Liver (tissue), 9 donors: Measurements from ENCODE around the gene FLOT1. TPM values are rescaled to one million over a fixed set of nuclear protein-coding genes. Genes with fewer than 3 reads are reported as not detected.

Source experiments
- DNase-seq: peaks from one replicate; pipeline ENCODE4 v3.0.0-alpha.2; 2017; ENCODE audit warnings: low spot score
- H3K27ac ChIP-seq, 2 donors: one replicate each; pipeline ENCODE4 v1.7.0; 2013; ENCODE audit warnings: inconsistent platforms in 2 of 2, low read length in 2 of 2, control low read depth in 1 of 2, low read depth in 1 of 2, mild to moderate bottlenecking in 1 of 2
- H3K27me3 ChIP-seq, 4 donors: one replicate each; pipeline versions ENCODE4 v1.6.1 to v1.7.0; 2013; ENCODE audit warnings: low read length in 3 of 4, inconsistent platforms in 1 of 4, mild to moderate bottlenecking in 1 of 4, moderate library complexity in 1 of 4; ENCODE audit not compliant: control insufficient read depth in 4 of 4, insufficient read depth in 4 of 4
- H3K36me3 ChIP-seq, 4 donors: one replicate each; pipeline versions ENCODE4 v1.6.1 to v1.7.0; 2013; ENCODE audit warnings: low read length in 3 of 4, mild to moderate bottlenecking in 3 of 4, low read depth in 1 of 4, moderate library complexity in 1 of 4; ENCODE audit not compliant: control insufficient read depth in 4 of 4, insufficient read depth in 3 of 4
- H3K4me1 ChIP-seq, 4 donors: one replicate each; pipeline versions ENCODE4 v1.6.1 to v1.7.0; 2013; ENCODE audit warnings: low read length in 3 of 4, mild to moderate bottlenecking in 3 of 4, moderate library complexity in 1 of 4; ENCODE audit not compliant: control insufficient read depth in 4 of 4, insufficient read depth in 4 of 4
- H3K4me3 ChIP-seq, 3 donors: one replicate each; pipeline versions ENCODE4 v1.6.1 to v1.7.0; 2013; ENCODE audit warnings: low read length in 3 of 3, control low read depth in 1 of 3, low read depth in 1 of 3, mild to moderate bottlenecking in 1 of 3
- H3K9ac ChIP-seq, 2 donors: one replicate each; pipeline ENCODE4 v1.7.0; 2013; ENCODE audit warnings: low read length in 2 of 2, mild to moderate bottlenecking in 2 of 2, moderate library complexity in 2 of 2, control low read depth in 1 of 2, low read depth in 1 of 2
- H3K9me3 ChIP-seq, 4 donors: one replicate each; pipeline versions ENCODE4 v1.6.1 to v1.7.0; 2013; ENCODE audit warnings: low read length in 3 of 4; ENCODE audit not compliant: control insufficient read depth in 4 of 4
- ATF3 ChIP-seq: IDR thresholded peaks from 2 replicates; pipeline ENCODE4 v1.6.1; 2016; ENCODE audit warnings: antibody characterized with exemption
- CTCF ChIP-seq: fragments of 150-350 bp; IDR thresholded peaks from 2 replicates; pipeline ENCODE4 v1.5.1; 2017; ENCODE audit warnings: improper control_type of control experiment, low read depth, low read length; ENCODE audit not compliant: missing input control
- EGR1 ChIP-seq, 2 donors: IDR thresholded peaks; 2 replicates each; pipeline ENCODE4 v1.6.1; 2016 to 2018; ENCODE audit warnings: antibody characterized with exemption in 2 of 2, low read depth in 2 of 2
- FOXA1 ChIP-seq: IDR thresholded peaks from 2 replicates; pipeline ENCODE4 v1.6.1; 2016; ENCODE audit warnings: antibody characterized with exemption
- FOXA2 ChIP-seq: IDR thresholded peaks from 2 replicates; pipeline ENCODE4 v1.6.1; 2016; ENCODE audit warnings: antibody characterized with exemption
- GABPA ChIP-seq, 2 donors: IDR thresholded peaks in 1 of 2; conservative IDR thresholded peaks in 1 of 2; 2 replicates each; pipeline ENCODE4 v1.6.1; 2016; ENCODE audit warnings: antibody characterized with exemption in 2 of 2, mild to moderate bottlenecking in 1 of 2, moderate library complexity in 1 of 2
- HNF4A ChIP-seq, 2 donors: conservative IDR thresholded peaks; 2 replicates each; pipeline ENCODE4 v1.6.1; 2016; ENCODE audit warnings: antibody characterized with exemption in 2 of 2, mild to moderate bottlenecking in 2 of 2
- HNF4G ChIP-seq: IDR thresholded peaks from 2 replicates; pipeline ENCODE4 v1.6.1; 2016; ENCODE audit warnings: antibody characterized with exemption
- JUND ChIP-seq, 2 donors: IDR thresholded peaks; 2 replicates each; pipeline ENCODE4 v1.6.1; 2016; ENCODE audit warnings: antibody characterized with exemption in 2 of 2
- MAX ChIP-seq: IDR thresholded peaks from 2 replicates; pipeline ENCODE4 v1.6.1; 2016; ENCODE audit warnings: antibody characterized with exemption
- RAD21 ChIP-seq, 2 donors: IDR thresholded peaks; 2 replicates each; pipeline ENCODE4 v1.6.1; 2016; ENCODE audit warnings: antibody characterized with exemption in 2 of 2, mild to moderate bottlenecking in 2 of 2
- REST ChIP-seq: IDR thresholded peaks from 2 replicates; pipeline ENCODE4 v1.6.1; 2016; ENCODE audit warnings: antibody characterized with exemption, mild to moderate bottlenecking
- RXRA ChIP-seq, 2 donors: IDR thresholded peaks; 2 replicates each; pipeline ENCODE4 v1.6.1; 2017 to 2018; ENCODE audit warnings: antibody characterized with exemption in 2 of 2, mild to moderate bottlenecking in 1 of 2
- SP1 ChIP-seq: IDR thresholded peaks from 2 replicates; pipeline ENCODE4 v1.6.1; 2018; ENCODE audit warnings: antibody characterized with exemption, mild to moderate bottlenecking
- TAF1 ChIP-seq: conservative IDR thresholded peaks from 2 replicates; pipeline ENCODE4 v1.6.1; 2016; ENCODE audit warnings: antibody characterized with exemption, mild to moderate bottlenecking
- YY1 ChIP-seq: IDR thresholded peaks from 2 replicates; pipeline ENCODE4 v1.6.1; 2016; ENCODE audit warnings: antibody characterized with exemption, mild to moderate bottlenecking
- ZBTB33 ChIP-seq: IDR thresholded peaks from 2 replicates; pipeline ENCODE4 v1.6.1; 2016; ENCODE audit warnings: antibody characterized with exemption
- WGBS: extraction: QIAGEN DNeasy Blood & Tissue Kit; methylation state at CpG from one replicate; pipeline ENCODE4 v1.1.7; 2013; 5-methylcytosine and 5-hydroxymethylcytosine counted together
- polyA plus RNA-seq, 2 donors: library from polyadenylated mRNA; stranded (reverse) in 1 of 2; unstranded in 1 of 2; fragments of 200-250 nt in 1 of 2; fragments of >200 nt in 1 of 2; fragmentation: Nextera tagmentation in 1 of 2; extraction: Ambion mirVana in 1 of 2; gene quantifications; one replicate each; pipeline versions ENCODE4 v1.2.1 to v1.2.3, GENCODE V29; 2013 to 2015
- total RNA-seq, 2 donors: library from RNA; depleted of rRNA; stranded (reverse); fragments of >200 nt; gene quantifications; one replicate each; pipeline ENCODE4 v1.2.3, GENCODE V29; 2014
- donor health status: healthy.
- donor health status: healthy.
- donor health status: healthy.
- donor health status: healthy.
- donor health status: healthy.

Gene FLOT1
- total and polyA plus RNA-seq, 4 donors: 38.6 to 99.8 (median 59.5) TPM

- 32% methylated on average over 8 of the region's 8 CpGs for WGBS
- peak overlapping the region in 1 of 3 donors; percentile 5 for H3K4me3 ChIP-seq
- H3K9ac ChIP-seq: peak overlapping the region; percentile 8 to 19
- no peaks in the 10 kb centered on the region for H3K36me3 ChIP-seq
- peak overlapping the region; percentile 87 to 93 for H3K27ac ChIP-seq
- DNase-seq: no peak
- no peaks in the 10 kb centered on the region for H3K27me3 ChIP-seq
- no peaks in the 10 kb centered on the region for H3K9me3 ChIP-seq
- TF ChIP-seq FOXA1: no peak
- TF ChIP-seq HNF4G: no peak
- peak; percentile 79 for TF ChIP-seq FOXA2
- peak in 1 of 2 donors; percentile 74 for TF ChIP-seq EGR1 (IDR thresholded peaks at IDR 0.05; ENCODE audit: low read depth in 2 of 2)
- peak in 1 of 2 donors; percentile 37 for TF ChIP-seq GABPA (IDR thresholded peaks at IDR 0.05 in 1 of 2, conservative IDR thresholded peaks at IDR 0.05 in 1 of 2)
- peak; percentile 79 to 83 for TF ChIP-seq RXRA (IDR thresholded peaks at IDR 0.05)
- no peak for TF ChIP-seq ZBTB33
- no peak for TF ChIP-seq TAF1
- TF ChIP-seq ATF3: no peak
- TF ChIP-seq YY1: peak; percentile 95
- peak; percentile 63 for TF ChIP-seq MAX
- peak; percentile 46 to 47 for TF ChIP-seq RAD21 (IDR thresholded peaks at IDR 0.05)
- peak in 1 of 2 donors; percentile 45 for TF ChIP-seq JUND (IDR thresholded peaks at IDR 0.05)
- TF ChIP-seq SP1: peak; percentile 96
- TF ChIP-seq HNF4A (conservative IDR thresholded peaks at IDR 0.05): peak; percentile 53 to 72
- peak; percentile 79 for TF ChIP-seq REST
- H3K4me1 ChIP-seq: peaks cover 2 to 26% (median 18%) of the 10 kb centered on the region in 4 donors
These were observed 21.4 kb upstream of the FLOT1 start for GRCh38 chr6:30763618-30764489.

- Histone ChIP-seq H3K27ac (peak overlapping the region; percentile 87 to 93), H3K9ac (no peak overlapping the region)
- WGBS: 94% methylated on average over 1 of the region's 1 CpG
- TF ChIP-seq FOXA1 (no peak), TAF1 (no peak), HNF4A (conservative IDR thresholded peaks at IDR 0.05) (no peak), JUND (IDR thresholded peaks at IDR 0.05) (no peak), YY1 (no peak), FOXA2 (no peak), MAX (no peak), ZBTB33 (no peak), GABPA (IDR thresholded peaks at IDR 0.05 in 1 of 2, conservative IDR thresholded peaks at IDR 0.05 in 1 of 2) (no peak), ATF3 (no peak), CTCF (no peak)
These were observed 20.7 kb upstream of the FLOT1 start for GRCh38 chr6:30763155-30763617.

More at GRCh38 chr6:30763155-30763617, 20.7 kb upstream of the FLOT1 start:
- H3K9me3 ChIP-seq: no peaks in the 10 kb centered on the region
- H3K27me3 ChIP-seq: no peaks in the 10 kb centered on the region
- no peak for DNase-seq
- no peaks in the 10 kb centered on the region for H3K36me3 ChIP-seq
- no peak overlapping the region for H3K4me3 ChIP-seq
- peaks cover 2 to 23% (median 18%) of the 10 kb centered on the region in 4 donors for H3K4me1 ChIP-seq
